GM18870 (cell line): ENCODE data around the gene SLA2.
"Not testable (repeated sequence)": the region's sequence is repeated elsewhere in the genome, so short reads cannot be mapped to it uniquely, and the experiment has no call there.

Experiments used
- ATAC-seq: cut with Tn5 transposase; IDR thresholded peaks from one replicate; pipeline ENCODE4 v1.9.1; 2021; ENCODE audit warnings: moderate library complexity; ENCODE audit not compliant: unreplicated experiment

Gene SLA2

DNA sequence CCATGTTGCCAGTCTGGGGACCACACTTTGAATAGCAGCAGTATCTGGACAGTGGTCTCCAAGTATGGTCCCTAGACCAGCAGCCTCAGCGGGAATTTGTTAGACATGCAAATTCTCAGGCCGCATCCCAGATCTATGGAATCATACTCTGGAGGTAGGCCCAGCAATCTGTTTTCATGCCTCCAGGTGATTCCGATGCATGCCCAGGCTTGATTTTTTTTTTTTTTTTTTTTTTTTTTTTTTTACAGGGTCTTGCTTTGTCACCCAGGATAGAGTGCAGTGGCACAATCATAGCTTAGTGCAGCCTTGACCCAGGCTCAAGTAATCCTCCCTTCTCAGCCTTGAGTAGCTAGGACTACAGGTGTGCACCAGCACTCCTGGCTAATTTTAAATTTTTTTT, 682 bp upstream of the SLA2 start:
- no peak for ATAC-seq

DNA sequence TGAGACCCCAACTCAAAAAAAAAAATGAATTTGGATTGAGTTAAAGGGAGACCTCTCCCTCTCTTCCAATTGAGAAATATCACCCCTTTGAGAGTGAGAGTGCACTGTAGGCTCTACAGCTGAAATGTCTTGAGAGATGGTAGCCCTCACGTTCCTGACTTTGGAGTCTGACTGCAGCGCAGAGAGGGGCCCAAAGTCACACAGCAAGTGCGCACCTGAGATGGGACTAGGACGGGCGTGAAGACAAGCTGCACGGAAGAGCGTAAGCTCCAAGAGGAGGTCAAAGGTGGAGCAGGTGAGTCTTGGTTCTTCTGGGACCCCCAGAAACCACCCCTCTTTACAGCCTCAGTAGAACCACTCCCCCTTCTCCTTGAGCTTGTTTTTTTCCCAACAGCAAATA, 643 bp downstream of the SLA2 start:
- ATAC-seq = no peak

DNA sequence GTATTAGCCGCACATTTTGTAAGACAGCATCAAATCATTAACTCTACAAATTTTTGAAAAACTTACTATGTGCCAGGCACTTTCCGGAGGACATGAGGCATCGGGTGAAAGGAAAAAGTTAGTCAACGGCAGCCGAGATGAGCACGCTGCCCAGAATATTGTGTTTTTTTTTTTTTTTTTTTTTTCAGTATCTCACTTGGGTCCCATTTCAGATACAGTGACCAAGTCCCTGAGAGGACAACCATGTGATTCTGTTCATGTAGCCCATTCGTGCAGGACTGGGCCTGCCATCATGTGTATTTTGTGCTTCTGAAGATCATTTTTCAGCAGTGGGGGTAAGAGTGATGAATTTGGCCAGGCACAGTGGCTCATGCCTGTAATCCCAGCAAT, 1.3 kb downstream of the SLA2 start:
- ATAC-seq = no peak

DNA sequence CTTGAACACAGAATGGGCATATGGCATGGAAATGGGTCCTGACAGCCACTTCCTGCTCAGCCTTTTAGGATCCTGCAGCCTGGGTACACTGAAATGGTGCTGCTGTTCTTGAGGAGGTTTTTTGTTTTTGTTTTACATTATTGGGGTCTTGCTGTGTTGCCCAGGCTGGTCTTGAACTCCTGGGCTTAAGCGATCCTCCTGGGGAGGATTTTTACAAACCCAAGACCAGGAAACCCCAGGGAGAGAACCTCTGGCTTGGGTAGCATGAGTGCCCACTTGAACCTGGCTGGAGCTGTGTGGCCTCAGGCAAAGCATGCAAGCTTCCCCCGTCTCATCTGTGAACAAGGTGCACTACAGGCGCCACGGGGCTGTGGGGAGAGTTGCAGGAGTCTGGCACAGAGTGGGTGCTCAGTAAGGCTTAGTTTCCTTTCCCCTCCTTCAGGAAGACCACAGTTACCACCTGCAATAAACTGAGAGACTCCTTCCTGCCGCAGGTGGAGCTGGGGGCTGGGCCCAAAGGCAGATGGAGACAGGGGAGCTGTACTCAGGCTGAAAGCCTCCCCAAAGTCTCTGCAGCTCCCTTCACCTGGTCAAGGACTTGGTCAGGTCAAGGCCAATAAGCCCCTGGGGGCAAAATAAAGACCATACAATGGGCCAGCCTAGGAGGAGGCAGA, 1.8 kb downstream of the SLA2 start:
- ATAC-seq = no peak

DNA sequence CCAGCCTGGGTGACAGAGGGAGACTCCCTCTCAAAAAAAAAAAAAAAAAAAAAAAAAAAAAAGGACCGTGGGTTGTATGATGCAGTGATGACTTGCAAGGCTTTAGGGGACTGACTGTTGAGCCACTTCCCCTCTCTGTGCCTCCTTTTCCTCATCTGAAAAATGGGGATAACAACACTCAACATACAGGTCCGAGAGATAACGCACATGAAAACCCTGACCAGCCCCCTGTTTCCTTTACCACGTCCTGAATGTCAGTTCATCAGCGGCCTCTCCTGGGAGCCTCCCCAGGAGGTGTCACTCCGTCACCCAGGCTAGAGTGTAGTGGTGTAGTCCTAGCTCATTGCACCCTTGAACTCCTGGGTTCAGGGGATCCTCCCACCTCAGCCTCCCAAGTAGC, 3.9 kb downstream of the SLA2 start:
- no peak for ATAC-seq

DNA sequence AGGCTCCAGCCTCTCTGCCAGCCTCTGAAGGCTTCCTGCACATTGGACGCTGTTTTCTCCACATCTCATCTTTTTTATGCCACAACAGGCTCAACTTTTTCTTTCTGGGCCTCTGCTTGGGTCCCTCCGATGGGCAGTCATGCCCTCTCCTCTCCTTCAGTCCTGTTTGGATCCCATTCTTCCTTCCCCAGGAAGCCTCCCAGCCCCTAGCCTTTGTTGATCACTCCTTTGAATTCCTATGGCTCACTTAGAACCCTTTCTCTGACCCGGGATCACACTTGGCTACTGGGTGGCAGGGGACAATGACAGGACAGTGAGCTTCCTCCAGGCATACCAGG, 4.5 kb downstream of the SLA2 start:
- ATAC-seq = no peak

DNA sequence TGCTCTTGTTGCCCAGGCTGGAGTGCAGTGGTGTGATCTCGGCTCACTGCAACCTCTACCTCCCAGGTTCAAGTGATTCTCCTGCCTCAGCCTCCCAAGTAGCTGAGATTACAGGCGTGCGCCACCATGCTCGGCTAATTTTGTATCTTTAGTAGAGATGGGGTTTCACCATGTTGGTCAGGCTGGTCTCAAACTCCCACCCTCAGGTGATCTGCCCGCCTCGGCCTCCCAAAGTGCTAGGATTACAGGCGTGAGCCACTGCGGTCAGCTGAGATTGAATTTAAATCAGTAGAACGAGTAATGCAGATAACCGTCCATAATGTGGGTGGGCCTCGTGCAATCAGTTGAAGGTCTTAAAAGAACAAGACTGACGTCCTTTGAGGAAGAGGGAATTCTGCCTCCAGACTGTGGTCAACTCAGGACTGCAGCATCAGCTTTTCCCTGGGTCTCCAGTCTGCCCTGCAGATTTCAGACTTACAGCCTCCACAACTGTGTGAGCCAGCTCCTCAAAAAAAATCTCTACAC, 7.1 kb downstream of the SLA2 start:
- ATAC-seq = not testable (repeated sequence)

DNA sequence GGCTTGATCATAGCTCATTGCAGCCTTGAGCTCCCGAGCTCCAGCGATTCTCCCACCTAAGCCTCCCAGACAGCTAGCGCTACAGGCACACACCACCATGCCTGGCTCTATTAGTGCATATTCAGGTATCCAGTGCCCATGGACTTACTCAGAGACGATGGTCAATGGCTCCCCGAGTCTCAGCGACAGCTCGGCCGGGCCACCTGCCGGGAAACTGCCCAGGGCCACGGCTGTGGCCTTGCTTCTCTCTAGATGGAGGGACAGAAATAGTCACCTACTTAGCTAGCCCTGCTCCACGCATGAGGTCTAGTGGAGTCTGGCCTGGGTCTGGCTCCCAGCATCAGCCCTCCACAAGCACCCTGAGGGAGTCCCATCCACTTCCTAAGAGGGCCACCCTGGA, 11.7 kb downstream of the SLA2 start:
- no peak for ATAC-seq

DNA sequence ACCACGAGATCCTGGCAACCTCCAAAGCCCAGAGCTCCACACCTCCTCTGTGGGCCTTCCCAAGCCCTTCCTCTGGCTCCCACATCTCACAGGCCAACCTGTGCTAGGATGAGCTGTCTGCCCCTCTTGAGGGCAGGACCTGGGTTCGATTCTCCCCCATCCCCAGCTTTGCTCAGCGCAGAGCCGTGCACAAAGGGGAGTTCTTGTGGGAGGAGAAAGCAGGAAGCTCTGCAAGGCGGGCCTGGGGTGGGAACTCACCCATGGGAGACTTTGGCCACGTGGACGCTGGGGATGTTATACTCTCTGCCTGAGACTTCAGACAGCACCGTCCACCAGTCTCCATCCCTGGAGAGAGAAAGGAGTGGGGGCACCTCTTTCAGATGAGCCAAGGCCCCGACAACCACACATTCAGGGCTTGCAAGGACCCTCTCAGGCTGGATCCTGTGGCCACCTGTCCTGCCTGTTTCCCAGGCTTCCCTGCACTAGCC, 12.7 kb downstream of the SLA2 start:
- ATAC-seq = no peak

DNA sequence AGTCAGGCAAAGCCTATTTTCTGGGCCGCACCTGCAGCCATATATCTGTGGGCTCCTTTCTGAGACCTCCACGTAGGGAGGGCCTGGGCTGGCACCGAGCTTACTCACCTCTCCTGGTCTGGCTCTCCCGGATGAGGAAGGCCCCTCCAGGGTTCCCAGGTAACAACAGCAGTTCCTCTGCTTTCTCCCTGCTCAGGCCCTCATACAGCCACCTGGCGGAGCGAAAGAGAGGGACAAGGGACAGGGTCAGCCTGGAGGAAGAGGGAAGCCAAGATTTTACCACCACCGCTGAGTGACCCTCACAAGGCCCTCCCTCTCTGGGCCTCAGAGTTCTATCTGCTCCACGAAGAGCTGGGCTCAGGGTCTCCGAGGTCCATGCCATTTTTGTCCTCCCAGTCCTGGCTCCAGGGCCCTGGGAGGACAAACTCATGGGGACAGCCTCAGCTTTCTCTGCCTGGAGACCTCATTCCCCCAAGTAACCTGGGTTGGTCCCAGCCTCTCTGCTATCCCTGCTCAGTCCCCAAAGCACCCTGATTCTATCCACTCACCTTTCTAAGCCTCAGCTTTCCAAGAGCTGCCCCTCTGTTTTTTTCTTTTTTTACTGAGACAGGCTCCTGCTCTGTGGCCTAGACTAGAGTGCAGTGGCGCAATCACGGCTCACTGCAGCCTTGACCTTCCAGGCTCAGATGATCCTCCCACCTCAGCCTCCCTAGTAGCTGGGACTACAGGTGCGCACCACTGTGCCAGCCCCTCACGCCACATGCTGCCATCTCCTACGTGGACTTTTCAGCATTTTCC, 13.3 kb downstream of the SLA2 start:
- ATAC-seq = no peak

DNA sequence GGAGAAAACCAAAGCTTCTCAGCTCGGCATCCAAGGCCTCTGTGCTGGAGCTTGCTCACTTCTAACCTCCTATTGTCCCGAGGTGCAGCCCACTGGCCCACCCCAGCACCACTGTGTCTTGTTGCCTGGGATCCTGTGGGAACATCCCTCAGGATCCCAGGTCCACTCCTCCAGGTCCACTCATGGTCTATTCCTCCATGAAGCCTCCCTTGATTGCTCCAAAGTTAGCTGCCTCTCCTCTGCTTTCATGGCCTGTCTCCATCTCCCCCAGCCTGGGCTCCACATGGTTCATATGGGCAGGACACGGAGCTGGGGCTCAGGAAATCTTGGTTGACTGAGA, 13.9 kb downstream of the SLA2 start:
- ATAC-seq = no peak

DNA sequence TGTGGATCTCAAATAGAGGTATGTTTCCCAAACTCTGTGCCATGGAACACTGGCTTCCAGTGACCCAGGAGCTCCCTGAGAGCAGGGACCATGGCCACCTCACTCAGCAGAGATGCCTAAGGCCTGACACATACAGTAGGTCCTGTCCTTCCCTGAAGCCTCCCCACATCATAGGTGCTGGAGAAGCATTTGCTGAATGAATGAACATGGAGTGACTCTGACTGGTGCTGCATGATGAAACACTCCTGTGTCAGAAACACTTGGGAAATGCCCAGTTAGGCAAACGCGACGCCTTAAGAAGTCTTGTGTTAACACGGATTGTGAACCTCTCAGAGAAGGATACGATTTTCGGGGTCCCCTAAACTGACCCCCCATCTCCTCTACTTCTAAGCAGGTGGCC, 14.3 kb downstream of the SLA2 start:
- ATAC-seq = no peak

DNA sequence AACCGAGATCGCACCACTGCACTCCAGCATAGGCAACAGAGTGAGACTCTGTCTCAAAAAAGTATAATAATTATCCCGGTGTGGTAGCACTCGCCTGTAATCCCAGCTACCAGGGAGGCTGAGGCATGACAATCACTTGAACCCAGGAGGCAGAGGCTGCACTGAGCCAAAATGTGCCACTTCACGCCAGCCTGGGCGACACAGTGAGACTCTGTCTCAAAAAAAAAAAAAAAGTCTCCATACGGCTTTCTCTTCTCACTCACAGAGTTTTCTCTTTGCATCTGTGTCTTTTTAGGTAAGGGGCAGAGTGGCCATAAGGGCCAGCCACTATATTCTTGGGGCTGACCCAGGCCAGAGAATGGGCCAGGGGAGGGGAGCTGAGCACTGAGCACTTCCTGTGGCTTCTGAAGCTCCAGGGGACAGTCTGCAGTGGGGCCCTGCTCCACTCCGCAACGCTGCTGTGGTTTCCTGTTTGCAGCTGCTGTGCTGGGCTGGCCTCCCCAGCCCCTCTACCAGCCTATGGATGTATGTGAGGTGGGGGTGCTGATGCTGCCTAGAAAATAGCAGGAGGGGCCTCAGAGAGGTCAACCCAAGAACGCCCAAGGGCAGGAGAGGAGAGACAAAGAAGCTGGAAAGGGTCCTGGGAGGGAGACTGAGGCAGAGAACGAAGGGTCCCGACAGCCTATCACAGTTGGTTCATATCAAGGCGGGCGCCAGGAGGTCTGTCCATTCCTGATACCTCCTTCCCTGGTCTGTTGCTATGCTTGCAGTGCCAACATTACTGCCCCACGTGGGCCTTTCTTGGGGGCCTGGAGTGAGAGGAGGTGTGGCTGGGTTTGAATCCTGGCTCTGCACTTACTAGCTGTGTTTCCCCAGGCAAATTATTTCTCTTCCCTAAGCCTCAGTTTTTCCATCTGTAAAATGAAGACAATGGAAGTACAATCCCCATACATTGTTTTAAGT, 16.0 kb downstream of the SLA2 start:
- no peak for ATAC-seq

DNA sequence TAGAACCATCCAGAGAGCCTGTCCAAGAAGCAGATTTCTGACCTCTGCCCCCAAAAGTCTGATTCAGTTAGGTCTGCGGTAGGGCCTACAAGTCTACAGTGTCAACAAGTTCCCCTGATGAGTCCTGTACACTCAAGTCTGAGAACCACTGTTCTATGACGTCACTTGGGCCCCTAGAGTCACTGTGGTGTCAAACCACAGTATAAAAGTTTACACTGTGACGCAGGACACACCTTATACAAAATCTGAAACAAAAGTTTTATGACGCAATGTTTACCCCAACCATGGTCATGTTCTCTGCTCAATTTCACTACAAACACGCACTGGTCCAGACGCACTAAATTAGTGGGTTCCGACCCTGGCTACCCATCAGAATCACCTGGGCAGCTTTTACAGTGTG, 17.9 kb downstream of the SLA2 start:
- ATAC-seq = no peak

DNA sequence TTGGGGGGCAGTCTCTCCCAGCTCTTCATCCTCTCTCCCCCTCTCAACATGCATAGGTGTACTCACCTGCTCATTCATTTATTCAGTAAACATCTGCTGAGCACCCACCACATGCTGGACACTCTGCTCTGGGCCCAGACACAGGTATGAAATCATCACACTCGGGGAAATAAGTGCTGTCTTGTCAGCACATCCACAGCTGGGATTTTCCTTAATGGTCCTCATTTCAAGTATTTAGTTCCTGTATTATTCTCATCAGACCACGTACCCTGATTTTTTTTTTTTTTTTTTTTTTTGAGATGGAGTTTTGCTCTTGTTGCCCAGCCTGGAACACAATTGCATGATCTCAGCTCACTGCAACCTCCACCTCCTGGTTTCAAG, 21.1 kb downstream of the SLA2 start:
- ATAC-seq = no peak

DNA sequence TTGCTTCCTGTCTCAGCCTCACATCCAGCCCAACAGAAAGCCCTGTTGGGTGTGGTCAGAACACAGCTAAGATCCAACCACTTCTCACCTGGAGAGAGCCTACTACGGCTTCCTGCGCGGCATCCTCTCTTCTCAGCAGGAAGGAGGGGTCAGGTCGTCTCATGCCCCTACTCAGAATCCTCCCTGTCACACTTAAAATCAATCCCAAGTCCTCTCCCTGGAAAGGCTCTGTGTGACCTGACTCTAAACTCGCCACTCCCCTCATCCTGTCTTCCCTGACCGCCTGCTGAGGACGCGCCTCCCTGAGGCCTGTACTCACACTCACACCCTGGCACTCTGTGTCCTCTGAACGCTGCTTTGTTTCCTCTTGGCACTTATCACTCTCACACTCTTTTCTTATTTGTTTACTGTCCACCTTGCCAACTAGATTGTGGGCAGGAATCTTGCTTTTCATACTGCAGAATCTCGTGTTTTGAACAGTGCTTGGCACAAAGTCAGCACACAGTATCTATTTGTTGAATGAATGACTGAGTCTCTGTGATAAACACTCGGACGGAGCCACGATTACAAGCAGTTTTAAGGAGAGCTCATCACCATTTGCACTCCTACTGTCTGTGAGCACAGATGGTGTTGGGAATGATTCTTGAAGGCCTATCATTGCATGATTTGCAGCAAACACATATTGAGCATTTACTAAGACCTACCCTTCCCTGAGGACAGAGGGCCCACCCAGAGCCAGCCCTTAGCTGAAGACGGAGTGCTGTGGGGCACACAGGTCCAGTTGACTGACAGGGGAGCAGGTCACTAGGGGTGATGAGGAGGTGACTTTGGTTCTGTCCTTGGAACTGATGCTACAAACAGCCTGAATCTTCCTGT, 21.7 kb downstream of the SLA2 start:
- ATAC-seq = no peak

DNA sequence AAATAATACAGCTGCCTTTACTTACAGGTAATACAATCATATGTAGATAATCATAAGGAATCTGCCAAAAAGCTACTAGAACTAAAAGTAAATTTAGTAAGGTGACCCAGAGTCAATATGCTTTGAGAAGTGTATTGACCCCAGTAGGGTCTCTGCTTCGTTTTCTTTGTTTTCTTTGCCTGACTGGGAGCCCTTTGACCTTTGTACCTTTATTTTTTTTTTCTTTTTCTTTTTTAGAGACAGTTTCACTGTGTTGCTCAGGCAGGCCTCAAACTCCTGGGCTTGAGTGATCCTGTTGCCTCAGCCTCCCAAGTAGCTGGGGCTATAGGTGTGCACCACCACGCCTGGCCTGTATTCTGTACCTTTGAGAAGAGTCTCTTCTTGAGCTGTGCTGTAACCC, 22.6 kb downstream of the SLA2 start:
- no peak for ATAC-seq

DNA sequence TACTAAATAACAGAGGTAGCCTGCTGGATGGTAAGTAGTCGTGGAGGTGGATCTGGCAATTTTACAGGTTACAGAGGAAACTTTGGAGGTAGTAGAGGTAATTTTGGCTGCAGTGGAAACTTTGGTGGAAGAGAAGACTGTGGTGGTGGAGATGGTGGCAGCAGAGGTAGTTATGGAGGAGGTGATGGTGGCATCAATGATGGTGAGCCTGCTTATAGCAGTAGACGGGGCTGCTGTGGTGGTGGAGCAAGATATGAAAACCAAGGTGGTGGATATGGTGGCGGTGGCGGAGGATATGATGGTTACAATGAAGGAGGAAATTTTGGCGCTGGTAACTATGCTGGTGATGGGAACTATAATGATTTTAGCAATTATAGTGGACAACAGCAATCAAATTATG, 25.1 kb downstream of the SLA2 start:
- no peak for ATAC-seq

DNA sequence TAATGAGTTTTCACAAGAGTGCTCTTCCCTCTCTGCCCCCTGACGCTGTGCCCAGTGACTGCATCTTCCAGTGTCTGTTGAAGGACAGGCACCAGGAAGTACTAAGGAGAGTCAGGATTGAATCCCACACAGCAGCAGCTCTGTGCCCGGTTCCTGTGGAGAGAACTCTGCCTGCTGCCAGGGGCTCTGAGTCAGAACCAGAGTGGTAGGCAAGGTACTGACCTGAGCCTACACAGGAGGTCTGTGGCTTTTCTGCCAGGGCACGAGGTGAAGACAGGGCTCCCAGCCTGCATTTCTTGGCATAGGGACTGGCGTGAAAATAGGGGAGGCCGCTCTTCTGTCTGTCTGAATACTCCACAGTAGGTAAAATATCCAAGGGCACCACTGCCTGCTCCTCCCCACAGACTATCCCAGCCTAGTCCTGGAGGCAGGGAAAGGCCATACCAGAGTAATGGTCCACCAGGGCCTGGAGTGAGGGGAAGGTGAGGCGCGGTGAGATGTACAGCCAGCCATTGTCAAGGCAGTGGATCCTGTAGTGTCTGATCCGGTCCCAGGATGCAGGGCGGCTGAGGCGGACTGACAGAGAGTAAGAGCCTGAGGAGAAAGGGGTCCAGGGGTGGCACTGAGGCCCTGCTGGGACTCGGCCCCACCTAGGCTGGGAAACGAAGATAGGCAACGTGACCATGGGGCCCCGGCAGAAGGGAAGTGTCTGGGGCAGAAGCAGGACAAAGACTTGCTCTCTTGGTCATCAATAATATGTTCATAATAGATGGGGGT, 31.0 kb downstream of the SLA2 start:
- ATAC-seq = no peak

DNA sequence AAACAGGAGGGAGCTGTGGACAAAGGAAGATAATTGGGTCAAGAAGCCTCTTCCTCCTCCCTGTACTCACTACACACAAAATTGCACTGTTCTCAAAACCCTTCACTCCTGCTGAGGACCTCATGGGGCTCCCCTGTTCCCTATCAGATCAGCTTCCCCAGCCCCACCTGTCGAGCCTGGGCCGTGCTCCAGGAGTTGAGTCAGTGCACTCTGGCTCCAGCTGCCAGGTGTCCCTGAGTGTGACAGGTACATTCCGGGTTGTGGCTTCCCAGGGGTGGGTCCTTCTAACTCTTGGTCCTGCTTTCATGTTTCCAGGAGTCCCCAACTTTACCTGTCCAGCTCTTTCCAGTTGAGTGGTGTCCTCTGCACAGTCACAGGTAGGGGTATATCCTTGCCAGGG, 32.0 kb downstream of the SLA2 start:
- ATAC-seq = no peak
